SU-DHL-6 (cell line): ENCODE data around the gene SIX4.

Experiments
- EZH2phosphoT487 ChIP-seq: fragments of 200-600 bp; sonication (generic), shearing (Covaris generic); conservative IDR thresholded peaks from 2 replicates; pipeline ENCODE4 v1.6.1; 2018; ENCODE audit warnings: mild to moderate bottlenecking, antibody characterized with exemption, low read length, moderate library complexity, mixed read lengths
- TF ChIP-seq, protein P1 (sequence below): fragments of 200-600 bp; sonication (generic); IDR thresholded peaks from one replicate; pipeline ENCODE4 v1.5.1; 2017; ENCODE audit warnings: antibody characterized with exemption, mild to moderate bottlenecking, low read length, moderate library complexity; ENCODE audit not compliant: insufficient read depth, poor library complexity, severe bottlenecking

DNA sequence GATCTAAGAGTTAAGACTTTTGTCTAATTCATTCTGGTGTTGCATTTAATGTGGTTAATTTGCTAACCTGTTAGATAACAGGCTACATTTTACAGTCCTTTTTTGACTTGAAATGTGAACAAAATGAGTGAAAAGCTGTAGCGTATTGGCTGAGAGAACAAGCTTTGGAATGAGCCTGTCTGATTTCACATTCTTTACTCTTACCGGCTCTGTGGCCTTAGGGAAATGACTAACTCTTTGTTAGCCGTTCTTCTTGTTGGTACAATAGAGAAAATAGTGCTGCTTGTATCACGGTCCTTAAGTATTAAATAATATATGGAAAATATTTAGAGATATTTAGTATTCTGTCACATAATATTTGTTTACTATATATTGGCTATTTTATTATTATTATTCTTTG is 12.3 kb upstream of the SIX4 start:
- TF ChIP-seq, protein P1, sequence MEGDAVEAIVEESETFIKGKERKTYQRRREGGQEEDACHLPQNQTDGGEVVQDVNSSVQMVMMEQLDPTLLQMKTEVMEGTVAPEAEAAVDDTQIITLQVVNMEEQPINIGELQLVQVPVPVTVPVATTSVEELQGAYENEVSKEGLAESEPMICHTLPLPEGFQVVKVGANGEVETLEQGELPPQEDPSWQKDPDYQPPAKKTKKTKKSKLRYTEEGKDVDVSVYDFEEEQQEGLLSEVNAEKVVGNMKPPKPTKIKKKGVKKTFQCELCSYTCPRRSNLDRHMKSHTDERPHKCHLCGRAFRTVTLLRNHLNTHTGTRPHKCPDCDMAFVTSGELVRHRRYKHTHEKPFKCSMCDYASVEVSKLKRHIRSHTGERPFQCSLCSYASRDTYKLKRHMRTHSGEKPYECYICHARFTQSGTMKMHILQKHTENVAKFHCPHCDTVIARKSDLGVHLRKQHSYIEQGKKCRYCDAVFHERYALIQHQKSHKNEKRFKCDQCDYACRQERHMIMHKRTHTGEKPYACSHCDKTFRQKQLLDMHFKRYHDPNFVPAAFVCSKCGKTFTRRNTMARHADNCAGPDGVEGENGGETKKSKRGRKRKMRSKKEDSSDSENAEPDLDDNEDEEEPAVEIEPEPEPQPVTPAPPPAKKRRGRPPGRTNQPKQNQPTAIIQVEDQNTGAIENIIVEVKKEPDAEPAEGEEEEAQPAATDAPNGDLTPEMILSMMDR = no peak
- no peak for TF ChIP-seq EZH2phosphoT487
